Loucy (cell line): Measurements from ENCODE around the gene PPFIA1.

Experiments used
- H2AFZ ChIP-seq: fragments of 200-600 bp; sonication (generic); 2 replicates; pipeline ENCODE4 v1.6.0; 2016; ENCODE audit warnings: antibody characterized with exemption, mild to moderate bottlenecking, low read length, moderate library complexity
- H3F3A ChIP-seq: fragments of 200-600 bp; 2 replicates; pipeline ENCODE4 v1.6.0; 2016; ENCODE audit warnings: antibody characterized with exemption, low read depth, mild to moderate bottlenecking
- H3K27me3 ChIP-seq: fragments of 200-600 bp; sonication (generic); 2 replicates; pipeline ENCODE4 v1.6.1; 2014; ENCODE audit warnings: low read length, mild to moderate bottlenecking; ENCODE audit not compliant: insufficient read depth, poor library complexity, severe bottlenecking
- H3K36me3 ChIP-seq: fragments of 200-600 bp; sonication (generic); 2 replicates; pipeline ENCODE4 v1.6.1; 2016; ENCODE audit warnings: low read length; ENCODE audit not compliant: insufficient read depth
- H3K4me1 ChIP-seq: fragments of 200-600 bp; sonication (generic); 2 replicates; pipeline ENCODE4 v1.5.1; 2014; ENCODE audit warnings: low read length, mild to moderate bottlenecking; ENCODE audit not compliant: insufficient read depth, poor library complexity, severe bottlenecking
- H3K4me2 ChIP-seq: fragments of 200-600 bp; sonication (generic); 2 replicates; pipeline ENCODE4 v1.6.0; 2014; ENCODE audit warnings: antibody characterized with exemption, low read length, low read depth, mild to moderate bottlenecking; ENCODE audit not compliant: poor library complexity, severe bottlenecking
- H3K4me3 ChIP-seq: fragments of 200-600 bp; sonication (generic); 2 replicates; pipeline ENCODE4 v1.5.1; 2014; ENCODE audit warnings: low read length, mild to moderate bottlenecking, mixed read lengths; ENCODE audit not compliant: poor library complexity, severe bottlenecking
- H3K79me2 ChIP-seq: fragments of 200-600 bp; sonication (generic); 2 replicates; pipeline ENCODE4 v1.6.1; 2014; ENCODE audit warnings: low read length; ENCODE audit not compliant: insufficient read depth
- H3K9ac ChIP-seq: fragments of 200-600 bp; sonication (generic); 2 replicates; pipeline ENCODE4 v1.6.0; 2014; ENCODE audit warnings: mild to moderate bottlenecking, low read depth, low read length, moderate library complexity; ENCODE audit not compliant: poor library complexity, severe bottlenecking
- H3K9me2 ChIP-seq: fragments of 200-600 bp; sonication (generic); replicated peaks from 2 replicates; pipeline ENCODE4 v1.6.1; 2016; ENCODE audit warnings: low read depth, low read length, mixed read lengths
- H3K9me3 ChIP-seq: fragments of 200-600 bp; sonication (generic); 2 replicates; pipeline ENCODE4 v1.6.1; 2014; ENCODE audit warnings: mild to moderate bottlenecking, antibody characterized with exemption, low read length, low read depth; ENCODE audit not compliant: insufficient read depth
- H4K20me1 ChIP-seq: fragments of 200-600 bp; sonication (generic); 2 replicates; pipeline ENCODE4 v1.6.0; 2014; ENCODE audit warnings: antibody characterized with exemption, low read length, mild to moderate bottlenecking; ENCODE audit not compliant: insufficient read depth, poor library complexity, severe bottlenecking
- CTCF ChIP-seq: fragments of 200-600 bp; sonication (generic); conservative IDR thresholded peaks from 2 replicates; pipeline ENCODE4 v1.5.1; 2014; ENCODE audit warnings: mild to moderate bottlenecking, antibody characterized with exemption, low read length
- EZH2phosphoT487 ChIP-seq: fragments of 200-600 bp; IDR thresholded peaks from 2 replicates; pipeline ENCODE4 v1.6.1; 2018; ENCODE audit warnings: antibody characterized with exemption, mild to moderate bottlenecking, moderate library complexity, borderline replicate concordance

PPFIA1 gene

GRCh38 chr11:70429724-70430521 lies 159.4 kb downstream of the PPFIA1 start:
- Histone ChIP-seq H3K27me3 (no peaks in the 10 kb centered on the region), H3K79me2 (no peaks in the 10 kb centered on the region), H3K9me3 (no peaks in the 10 kb centered on the region), H3K9ac (no peak overlapping the region), H2AFZ (no peak overlapping the region), H3K36me3 (no peaks in the 10 kb centered on the region), H3K4me3 (no peak overlapping the region), H4K20me1 (no peaks in the 10 kb centered on the region), H3K4me2 (no peak overlapping the region), H3F3A (no peaks in the 10 kb centered on the region), H3K4me1 (peaks cover under 1% of the 10 kb centered on the region), H3K9me2 (no peaks in the 10 kb centered on the region)
- TF ChIP-seq CTCF, result no peak
- no peak for TF ChIP-seq EZH2phosphoT487

DNA sequence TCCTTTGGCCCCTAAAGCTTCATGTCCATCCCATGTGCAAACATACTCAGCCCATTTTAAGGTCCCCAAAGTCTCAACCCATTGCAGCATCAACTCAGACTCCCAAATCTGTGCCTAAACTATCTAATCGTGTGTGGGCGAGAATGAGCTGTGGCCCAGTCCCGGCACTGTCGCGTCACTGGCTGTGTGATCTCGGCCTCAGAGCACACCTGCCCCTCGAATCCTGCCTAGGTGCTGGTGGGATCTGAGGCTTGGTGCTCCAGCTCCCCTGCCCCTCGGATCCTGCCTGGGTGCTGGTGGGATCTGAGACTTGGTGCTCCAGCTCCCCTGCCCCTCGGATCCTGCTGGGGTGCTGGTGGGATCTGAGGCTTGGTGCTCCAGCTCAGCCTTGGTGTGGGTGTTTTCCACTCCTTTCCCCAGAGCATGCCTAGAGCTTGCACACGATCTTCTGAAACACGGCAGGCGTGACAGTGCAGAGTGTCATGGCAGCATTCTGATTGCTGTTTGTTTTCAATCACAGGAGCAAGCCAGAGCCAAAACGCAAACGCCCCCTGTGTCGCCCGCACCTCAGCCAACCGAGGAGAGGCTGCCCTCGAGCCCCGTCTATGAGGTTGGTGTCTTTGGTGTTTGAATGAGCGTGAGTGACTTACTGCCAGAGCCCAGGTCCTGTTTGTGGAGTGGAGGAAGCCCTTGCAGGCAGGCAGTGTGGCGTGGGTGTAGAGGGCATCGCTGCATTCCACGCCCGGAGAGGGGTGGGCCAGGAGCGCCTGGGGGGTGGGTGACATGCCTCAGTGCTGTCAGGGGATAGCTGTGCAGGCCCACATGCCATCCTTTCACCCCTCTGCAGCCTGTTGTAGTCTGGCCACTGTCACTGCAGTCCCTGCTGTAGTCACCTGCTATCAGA lies 160.4 kb downstream of the PPFIA1 start:
- Histone ChIP-seq H2AFZ (no peak overlapping the region), H3K9me2 (no peaks in the 10 kb centered on the region), H3F3A (no peaks in the 10 kb centered on the region), H3K79me2 (no peaks in the 10 kb centered on the region), H3K36me3 (no peaks in the 10 kb centered on the region), H3K9me3 (no peaks in the 10 kb centered on the region), H3K4me1 (no peaks in the 10 kb centered on the region), H4K20me1 (no peaks in the 10 kb centered on the region), H3K27me3 (no peaks in the 10 kb centered on the region), H3K4me3 (no peak overlapping the region), H3K9ac (no peak overlapping the region), H3K4me2 (no peak overlapping the region)
- no peak for TF ChIP-seq CTCF
- TF ChIP-seq EZH2phosphoT487, result no peak

DNA sequence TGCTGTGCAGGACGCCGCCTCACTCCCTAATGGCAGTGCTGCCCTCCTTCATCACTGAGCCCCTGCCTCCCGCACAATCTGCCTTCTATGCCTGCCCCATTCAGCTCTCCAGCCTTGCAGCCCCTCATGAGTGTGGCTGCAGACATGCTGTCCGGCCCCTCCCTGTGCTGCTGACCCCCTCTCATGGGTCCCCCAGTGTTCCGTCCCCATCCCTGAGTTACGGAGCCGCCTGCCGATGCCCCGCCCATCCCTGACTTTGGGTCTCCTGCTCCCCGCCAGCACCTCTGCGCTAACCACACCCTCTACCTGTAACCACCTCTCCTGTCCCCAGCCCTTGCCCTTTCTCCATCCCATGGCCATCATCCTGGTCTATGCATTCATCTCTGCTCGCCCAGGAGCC lies 161.1 kb downstream of the PPFIA1 start:
- Histone ChIP-seq H3K9ac (no peak overlapping the region), H2AFZ (no peak overlapping the region), H3K27me3 (no peaks in the 10 kb centered on the region), H3F3A (no peaks in the 10 kb centered on the region), H3K9me2 (no peaks in the 10 kb centered on the region), H3K4me3 (no peak overlapping the region), H3K79me2 (no peaks in the 10 kb centered on the region), H3K4me2 (no peak overlapping the region), H4K20me1 (no peaks in the 10 kb centered on the region), H3K36me3 (no peaks in the 10 kb centered on the region), H3K4me1 (no peaks in the 10 kb centered on the region), H3K9me3 (no peaks in the 10 kb centered on the region)
- TF ChIP-seq EZH2phosphoT487 (no peak), CTCF (no peak)
